Left lung (tissue), 10 donors: ENCODE measurements around the gene CNTN5. TPM values are rescaled to one million over a fixed set of nuclear protein-coding genes. Genes with fewer than 3 reads are reported as not detected.

Experiments
- ATAC-seq: fragments of 200-7000 bp; cut with Tn5 transposase; one replicate; pipeline ENCODE4 v1.9.1; 2020; ENCODE audit warnings: moderate library complexity
- DNase-seq, 4 donors: peaks; one replicate each; pipeline ENCODE4 v3.0.0-alpha.2; 2013 to 2020
- H3K27ac ChIP-seq, 2 donors: fragments of 200-600 bp; sonication (generic) in 1 of 2; one replicate each; pipeline versions ENCODE4 v1.5.0 to v1.8.0; 2020 to 2021
- H3K27me3 ChIP-seq, 2 donors: fragments of 200-600 bp; sonication (generic) in 1 of 2; one replicate each; pipeline versions ENCODE4 v1.5.0 to v1.8.0; 2020 to 2021
- H3K36me3 ChIP-seq, 2 donors: fragments of 200-600 bp; sonication (generic) in 1 of 2; one replicate each; pipeline versions ENCODE4 v1.5.0 to v1.8.0; 2020 to 2021
- H3K4me1 ChIP-seq, 2 donors: fragments of 200-600 bp; one replicate each; pipeline ENCODE4 v1.8.0; 2021
- H3K4me3 ChIP-seq, 2 donors: fragments of 200-600 bp; sonication (generic) in 1 of 2; one replicate each; pipeline versions ENCODE4 v1.5.0 to v1.8.0; 2020 to 2021; ENCODE audit warnings: mild to moderate bottlenecking in 1 of 2
- H3K9me3 ChIP-seq, 2 donors: fragments of 200-600 bp; sonication (generic) in 1 of 2; one replicate each; pipeline versions ENCODE4 v1.5.0 to v1.8.0; 2020 to 2021
- CTCF ChIP-seq, 2 donors: fragments of 200-600 bp; sonication (generic) in 1 of 2; IDR thresholded peaks; one replicate each; pipeline versions ENCODE4 v1.5.0 to v1.8.0; 2021; ENCODE audit warnings: antibody characterized with exemption in 2 of 2
- intact Hi-C, 2 donors: fragments of 100-400 bp; cut with DNase I; formaldehyde crosslinking; loops; one replicate each; pipeline versions ENCODE4 v1.11.2 to v1.14.2; 2022
- polyA plus RNA-seq, 6 donors: library from polyadenylated mRNA; unstranded; fragments of 120-200 nt; gene quantifications; one replicate each; pipeline ENCODE4 v1.2.1, GENCODE V29; 2013; ENCODE audit not compliant: insufficient read length in 6 of 6
- total RNA-seq, 2 donors: library from RNA; stranded (reverse); fragmentation: NEBNext Ultra II Directional; extraction: Animal tissue kit (Norgen Biotek cat#: 25700); gene quantifications; one replicate each; pipeline ENCODE4 v1.2.1, GENCODE V29; 2021
- donor health status: DM: no; HTN: yes; CAD: no.
- donor health status: DM: no; HTN: no; CAD: no.

Gene CNTN5
- total and polyA plus RNA-seq, 8 donors, result 0.08 to 0.34 (median 0.24) TPM; not detected in 1

- Histone ChIP-seq H3K36me3 (no peaks in the 10 kb centered on the region), H3K4me3 (no peak overlapping the region), H3K27ac (no peak overlapping the region), H3K4me1 (no peaks in the 10 kb centered on the region), H3K27me3 (no peaks in the 10 kb centered on the region), H3K9me3 (no peaks in the 10 kb centered on the region)
- ATAC-seq, result no peak
- no peak for TF ChIP-seq CTCF (IDR thresholded peaks at IDR 0.05)
- intact Hi-C loops, result no loop called here
- no peak for DNase-seq
Measured at GRCh38 chr11:99554232-99554903, 533.6 kb downstream of the CNTN5 start.

GRCh38 chr11:99555486-99555885, 534.7 kb downstream of the CNTN5 start:
- TF ChIP-seq CTCF (IDR thresholded peaks at IDR 0.05), result no peak
- intact Hi-C loops, result no loop called here
- Histone ChIP-seq H3K27me3 (no peaks in the 10 kb centered on the region), H3K4me1 (no peaks in the 10 kb centered on the region), H3K27ac (no peak overlapping the region), H3K4me3 (no peak overlapping the region), H3K36me3 (no peaks in the 10 kb centered on the region), H3K9me3 (no peaks in the 10 kb centered on the region)
- DNase-seq (no peak), ATAC-seq (no peak)

GRCh38 chr11:99565333-99565732, 544.6 kb downstream of the CNTN5 start:
- no peaks in the 10 kb centered on the region for H3K4me1 ChIP-seq
- H3K27ac ChIP-seq, result no peak overlapping the region
- no peak for ATAC-seq
- DNase-seq, result no peak
- intact Hi-C loops, result no loop called here
- no peak overlapping the region for H3K4me3 ChIP-seq
- no peaks in the 10 kb centered on the region for H3K27me3 ChIP-seq
- no peaks in the 10 kb centered on the region for H3K36me3 ChIP-seq
- H3K9me3 ChIP-seq, result peaks cover 0 to 4% of the 10 kb centered on the region in 2 donors
- no peak for TF ChIP-seq CTCF (IDR thresholded peaks at IDR 0.05)

- Histone ChIP-seq H3K4me3 (no peak overlapping the region), H3K9me3 (peaks cover 0 to 4% of the 10 kb centered on the region in 2 donors), H3K27ac (no peak overlapping the region), H3K27me3 (no peaks in the 10 kb centered on the region), H3K4me1 (no peaks in the 10 kb centered on the region), H3K36me3 (no peaks in the 10 kb centered on the region)
- DNase-seq (no peak), ATAC-seq (no peak)
- no peak for TF ChIP-seq CTCF (IDR thresholded peaks at IDR 0.05)
- intact Hi-C loops, result no loop called here
Measured at GRCh38 chr11:99567334-99567956, 546.7 kb downstream of the CNTN5 start.

GRCh38 chr11:99568808-99569207, 548.1 kb downstream of the CNTN5 start:
- ATAC-seq (no peak), DNase-seq (no peak)
- no peaks in the 10 kb centered on the region for H3K36me3 ChIP-seq
- H3K27me3 ChIP-seq, result no peaks in the 10 kb centered on the region
- H3K4me1 ChIP-seq, result no peaks in the 10 kb centered on the region
- H3K27ac ChIP-seq, result no peak overlapping the region
- peaks cover 0 to 5% of the 10 kb centered on the region in 2 donors for H3K9me3 ChIP-seq
- intact Hi-C loops, result no loop called here
- TF ChIP-seq CTCF (IDR thresholded peaks at IDR 0.05), result no peak
- H3K4me3 ChIP-seq, result no peak overlapping the region
